Embryonic facial prominence (tissue), 1 donor: ENCODE data around the gene CTIF.

Experiments used
- DNase-seq: peaks from one replicate; pipeline ENCODE4 v3.0.0-alpha.2; 2016; ENCODE audit errors: extremely low spot score

The CTIF gene

GRCh38 chr18:48818329-48819254, 279.8 kb downstream of the CTIF start:
- DNase-seq = no peak

- no peak for DNase-seq
These were observed 280.4 kb downstream of the CTIF start for GRCh38 chr18:48819276-48819675.

- DNase-seq = no peak
These were observed 281.1 kb downstream of the CTIF start for GRCh38 chr18:48819781-48820482.

GRCh38 chr18:48820483-48821250, 281.8 kb downstream of the CTIF start:
- DNase-seq = no peak

DNA sequence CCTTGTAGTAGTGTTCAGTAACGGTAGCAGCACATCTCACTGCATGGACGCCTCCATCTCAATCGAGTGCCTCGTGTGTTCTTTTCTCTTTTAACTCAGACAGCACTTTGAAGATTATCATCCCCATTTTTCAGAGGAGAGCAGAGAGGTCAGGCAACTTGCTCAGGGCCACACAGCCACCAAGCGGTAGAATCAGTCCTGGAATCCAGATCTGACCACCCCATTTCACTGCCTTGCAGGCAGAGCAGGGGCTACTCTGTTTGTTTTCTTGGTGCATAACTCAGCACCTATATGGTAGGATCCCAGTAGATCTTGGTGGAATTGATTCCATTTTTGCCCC, 282.4 kb downstream of the CTIF start:
- no peak for DNase-seq

- no peak for DNase-seq
These were observed 283.0 kb downstream of the CTIF start for GRCh38 chr18:48821845-48822244.

- no peak for DNase-seq
These were observed 285.6 kb downstream of the CTIF start for GRCh38 chr18:48824231-48824970.

GRCh38 chr18:48825101-48825745, 286.4 kb downstream of the CTIF start:
- no peak for DNase-seq

- no peak for DNase-seq
These were observed 287.4 kb downstream of the CTIF start for GRCh38 chr18:48826271-48826670.

- no peak for DNase-seq
These were observed 288.0 kb downstream of the CTIF start for GRCh38 chr18:48826806-48827205.

DNA sequence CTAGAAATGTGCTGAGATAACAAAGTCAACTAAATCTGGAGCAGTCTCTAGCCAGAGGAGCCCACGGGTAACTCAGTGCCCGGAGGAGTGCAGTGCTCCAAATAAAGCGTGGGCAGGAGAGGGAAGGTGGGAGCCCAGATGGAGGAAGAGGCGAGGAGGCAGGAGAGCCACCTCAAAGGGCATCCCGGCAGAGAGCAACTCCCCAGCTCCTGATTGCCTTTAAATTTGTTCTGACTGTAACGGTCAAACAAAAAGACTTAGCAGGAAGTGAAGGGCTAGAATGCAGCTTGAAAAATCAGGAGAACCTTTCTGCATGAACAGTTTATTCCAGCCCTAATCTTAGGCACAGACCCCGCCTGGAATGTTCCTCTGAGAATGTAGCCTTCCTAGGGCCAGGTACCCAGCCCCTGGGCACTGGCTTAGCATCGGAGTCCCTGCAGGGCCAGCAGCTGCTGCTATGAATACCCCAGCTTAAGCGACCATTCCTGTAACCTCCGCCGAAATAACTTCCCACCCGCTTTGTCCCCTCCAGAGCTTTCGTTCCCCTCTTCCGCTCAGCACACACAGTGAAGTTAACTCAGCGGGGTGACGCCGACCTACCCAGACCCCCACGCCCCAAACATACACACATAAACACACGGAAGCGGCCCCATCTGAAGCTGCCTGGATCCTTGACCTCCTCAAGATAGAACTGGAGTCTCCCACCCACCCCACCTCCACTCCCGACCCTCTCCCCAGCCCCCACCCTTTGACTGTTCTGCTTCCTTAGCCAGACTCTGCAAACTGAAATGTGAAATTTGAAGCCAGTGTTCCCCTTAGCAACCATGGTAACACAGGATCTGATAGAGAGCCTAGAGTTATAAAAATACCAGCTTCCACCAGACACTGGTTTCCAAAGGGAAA, 288.7 kb downstream of the CTIF start:
- DNase-seq = peak; percentile 77

DNA sequence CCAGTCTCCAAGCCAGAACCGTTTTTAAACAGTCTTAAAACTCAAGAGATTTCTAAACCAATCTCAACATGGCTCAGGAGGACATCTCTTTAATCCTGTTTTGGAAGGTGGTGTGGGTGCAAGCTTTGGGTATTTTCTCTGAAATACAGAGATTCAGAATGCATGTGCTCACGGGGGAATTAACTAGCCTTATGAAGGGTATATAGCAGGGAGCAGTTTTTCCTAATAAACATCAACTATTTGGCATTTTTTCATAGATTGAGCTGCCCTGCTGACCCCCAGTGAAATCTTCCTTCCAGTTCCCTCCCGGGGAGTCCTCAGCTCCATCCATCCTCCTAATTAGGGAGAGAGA, 289.3 kb downstream of the CTIF start:
- no peak for DNase-seq

DNA sequence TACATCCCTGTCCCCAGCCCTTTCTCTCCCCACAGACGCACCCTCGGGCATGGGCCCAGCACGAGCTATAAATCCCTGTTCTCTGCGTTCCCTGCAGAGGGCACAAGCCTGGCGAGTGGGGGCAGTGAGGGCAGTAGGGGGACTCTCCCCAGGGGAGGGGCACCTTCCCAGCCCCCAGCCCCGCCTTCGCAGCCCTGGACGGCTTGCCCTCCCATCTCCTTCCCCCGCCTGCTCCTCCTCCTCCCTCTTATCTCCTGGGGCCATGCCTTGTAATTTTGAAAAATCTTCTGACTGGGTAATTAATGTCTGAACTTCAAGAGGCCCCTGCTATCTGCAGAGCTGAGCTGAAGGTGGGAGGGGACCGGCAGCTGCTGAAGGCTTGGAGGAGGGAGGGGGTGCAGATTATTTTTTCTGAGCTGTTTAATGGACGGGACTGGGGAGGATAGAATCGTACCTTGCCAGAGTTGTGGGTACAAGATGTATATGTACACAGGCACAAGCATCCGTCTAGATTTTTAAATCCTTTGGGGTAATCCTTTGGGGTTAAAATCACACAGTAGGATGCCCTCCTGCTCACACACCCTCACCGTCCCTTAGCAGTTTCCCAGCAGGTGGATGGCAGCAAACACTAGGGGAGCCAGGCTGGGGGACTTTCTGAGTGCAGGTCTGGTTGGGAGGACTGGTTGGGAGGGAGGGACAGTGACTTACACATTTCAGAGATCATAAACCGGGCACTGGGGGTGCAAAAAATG, 290.0 kb downstream of the CTIF start:
- DNase-seq = no peak

- DNase-seq = no peak
These were observed 290.8 kb downstream of the CTIF start for GRCh38 chr18:48829443-48830149.

DNA sequence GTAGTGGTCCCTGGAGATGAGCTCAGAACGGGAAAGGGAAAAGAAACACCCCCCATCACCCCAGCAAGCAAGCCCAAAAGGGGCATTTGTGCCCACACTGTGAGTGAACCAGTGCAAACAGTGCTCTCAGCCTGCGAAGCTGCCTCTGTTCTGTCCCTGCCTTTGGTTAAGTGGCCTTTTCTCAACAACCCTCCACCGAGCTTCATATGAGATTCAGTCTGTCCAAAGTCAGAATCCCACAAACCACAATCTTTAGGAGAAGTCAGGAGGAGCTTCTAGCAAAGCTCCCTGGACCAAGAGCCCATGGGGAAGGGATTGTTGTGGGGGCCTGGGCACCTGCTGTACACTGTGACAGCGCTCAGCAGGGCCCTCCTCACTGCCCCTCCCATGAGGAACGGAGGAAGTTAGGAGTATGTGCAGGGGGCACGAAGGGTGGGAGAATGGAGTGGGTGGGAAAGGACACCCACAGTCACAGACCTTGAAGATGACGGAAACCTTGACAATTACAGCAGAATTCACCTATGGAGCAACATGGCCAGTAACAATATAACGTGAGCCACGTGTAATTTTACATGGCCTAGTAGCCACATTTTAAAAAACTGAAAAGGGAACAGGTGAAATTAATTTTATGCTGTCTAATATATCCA, 292.4 kb downstream of the CTIF start:
- DNase-seq = no peak

- no peak for DNase-seq
These were observed 293.0 kb downstream of the CTIF start for GRCh38 chr18:48831802-48832201.

- DNase-seq = no peak
These were observed 294.3 kb downstream of the CTIF start for GRCh38 chr18:48832938-48833700.
